Retinal pigment epithelial cell (primary cell): Measurements from ENCODE around the gene ECEL1.

Experiments used
- DNase-seq: peaks from one replicate; pipeline ENCODE4 v3.0.0-alpha.2; 2010; ENCODE audit warnings: low read depth
- H3K4me3 ChIP-seq: 2 replicates; pipeline ENCODE4 v1.5.1; 2011; ENCODE audit warnings: mild to moderate bottlenecking, low read length, control low read depth, moderate library complexity
- CTCF ChIP-seq: conservative IDR thresholded peaks from 2 replicates; pipeline ENCODE4 v1.5.1; 2011; ENCODE audit warnings: low read depth, low read length, control low read depth, inconsistent platforms

Gene ECEL1

GRCh38 chr2:232491139-232491780 lies 3.6 kb upstream of the ECEL1 start:
- TF ChIP-seq CTCF = no peak
- no peak overlapping the region for H3K4me3 ChIP-seq
- no peak for DNase-seq

GRCh38 chr2:232490221-232491138 lies 2.8 kb upstream of the ECEL1 start:
- no peak for TF ChIP-seq CTCF
- H3K4me3 ChIP-seq = no peak overlapping the region
- DNase-seq = no peak

- DNase-seq = no peak
- no peak for TF ChIP-seq CTCF
- no peak overlapping the region for H3K4me3 ChIP-seq
Measured at GRCh38 chr2:232489516-232490220, 2.0 kb upstream of the ECEL1 start.

DNA sequence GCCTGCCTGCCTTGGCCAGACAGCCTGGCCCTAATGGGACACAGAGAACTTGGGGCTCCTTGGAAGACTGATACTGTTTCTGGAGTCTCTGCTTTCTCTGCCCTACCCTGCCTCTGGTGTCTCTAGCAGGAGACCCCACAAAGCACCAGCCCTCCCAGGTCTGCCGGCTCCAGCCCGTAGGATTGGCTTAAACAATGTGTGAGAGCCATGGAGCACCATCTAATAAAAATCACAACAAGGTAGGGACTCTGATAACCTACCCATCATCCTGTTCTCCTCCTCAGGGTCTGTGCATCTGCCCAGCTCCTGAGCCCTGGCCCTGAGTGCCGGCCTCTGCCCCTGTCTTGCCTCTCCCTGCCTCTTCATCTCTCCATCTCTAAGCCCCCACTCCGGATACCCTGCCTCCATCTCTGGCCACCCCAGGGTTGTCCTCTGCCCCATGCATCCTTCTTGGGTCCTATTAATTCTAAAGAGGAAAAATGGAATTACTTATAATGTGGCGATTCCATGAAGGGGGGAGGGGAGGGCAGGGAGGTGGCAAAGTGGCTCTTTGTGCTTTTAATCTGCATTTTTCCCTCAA lies 1.2 kb upstream of the ECEL1 start:
- no peak for TF ChIP-seq CTCF
- H3K4me3 ChIP-seq = no peak overlapping the region
- DNase-seq = no peak

GRCh38 chr2:232488097-232488711 lies 570 bp upstream of the ECEL1 start:
- no peak overlapping the region for H3K4me3 ChIP-seq
- no peak for TF ChIP-seq CTCF
- DNase-seq = no peak

DNA sequence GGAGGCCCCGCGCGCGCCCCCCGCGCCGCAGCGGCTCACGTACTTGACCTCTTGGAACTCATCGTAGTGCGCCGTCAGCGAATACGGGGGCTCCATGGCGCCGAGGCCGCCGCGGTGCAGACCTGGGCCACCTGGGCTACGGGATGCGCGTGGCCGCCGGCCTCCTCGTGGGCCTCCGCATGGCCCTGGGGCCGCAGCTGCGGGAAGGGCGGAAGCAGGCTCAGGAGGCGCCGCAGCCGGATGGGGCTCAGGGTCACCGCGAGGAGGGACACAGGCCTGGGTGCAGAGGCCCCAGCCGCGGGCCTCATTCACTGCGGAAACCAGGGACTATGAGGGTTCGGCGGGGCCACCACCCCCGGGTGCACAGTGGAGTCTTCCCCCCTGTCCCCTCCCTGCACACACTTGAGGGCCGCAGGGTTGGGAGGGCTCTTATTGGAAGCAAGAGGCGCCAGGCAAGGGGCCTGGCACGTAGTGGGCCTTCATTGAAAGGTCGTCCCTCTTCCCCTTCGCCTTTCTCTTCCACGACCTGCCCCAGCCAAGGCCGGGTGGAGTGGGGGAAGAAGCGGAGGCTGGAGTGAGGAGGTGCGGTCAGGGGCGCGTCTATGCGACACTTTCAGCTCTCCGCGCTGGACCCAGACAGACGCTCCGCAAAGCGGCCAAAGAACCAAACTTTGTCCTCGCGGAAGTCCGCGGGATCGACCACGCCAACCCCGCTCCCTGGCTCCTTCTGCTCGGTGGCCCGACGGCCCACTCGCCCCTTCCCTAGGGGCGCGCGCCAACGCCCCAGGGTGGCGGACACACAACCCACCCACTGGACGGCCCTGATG lies 863 bp downstream of the ECEL1 start:
- H3K4me3 ChIP-seq = no peak overlapping the region
- TF ChIP-seq CTCF = no peak
- no peak for DNase-seq
